ENCODE data around the gene PIKFYVE.

The PIKFYVE gene

DNA sequence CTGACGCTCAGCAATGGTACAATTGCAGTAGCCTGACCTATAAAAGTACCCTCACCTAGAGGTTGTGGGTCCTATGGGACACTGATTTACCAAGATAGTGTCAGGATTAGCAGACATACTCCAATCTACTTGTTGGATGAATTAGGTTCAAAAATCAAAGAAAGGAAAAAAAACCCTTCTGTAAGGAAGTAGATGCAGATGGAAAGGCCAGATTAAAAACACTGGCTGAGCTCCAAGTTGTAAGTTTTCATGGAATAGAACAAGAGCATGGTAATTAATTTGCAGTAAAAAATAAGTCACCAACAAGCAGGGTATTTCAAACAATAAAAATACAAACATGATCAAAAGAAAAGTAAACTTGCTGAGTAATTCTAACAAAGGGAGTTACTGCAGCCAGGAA is 37.6 kb upstream of the PIKFYVE start:
- no peak for TF ChIP-seq TAF1 (IDR thresholded peaks at IDR 0.05; ENCODE audit: low read depth)
- no peak for TF ChIP-seq EGR1 (IDR thresholded peaks at IDR 0.05)
- TF ChIP-seq, protein P1, sequence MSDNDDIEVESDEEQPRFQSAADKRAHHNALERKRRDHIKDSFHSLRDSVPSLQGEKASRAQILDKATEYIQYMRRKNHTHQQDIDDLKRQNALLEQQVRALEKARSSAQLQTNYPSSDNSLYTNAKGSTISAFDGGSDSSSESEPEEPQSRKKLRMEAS (IDR thresholded peaks at IDR 0.05) = no peak
- no peak for TF ChIP-seq CEBPB (IDR thresholded peaks at IDR 0.05)
- no peak for TF ChIP-seq TEAD4 (IDR thresholded peaks at IDR 0.05)
- no peak for TF ChIP-seq EP300 (IDR thresholded peaks at IDR 0.05; ENCODE audit: borderline replicate concordance)

DNA sequence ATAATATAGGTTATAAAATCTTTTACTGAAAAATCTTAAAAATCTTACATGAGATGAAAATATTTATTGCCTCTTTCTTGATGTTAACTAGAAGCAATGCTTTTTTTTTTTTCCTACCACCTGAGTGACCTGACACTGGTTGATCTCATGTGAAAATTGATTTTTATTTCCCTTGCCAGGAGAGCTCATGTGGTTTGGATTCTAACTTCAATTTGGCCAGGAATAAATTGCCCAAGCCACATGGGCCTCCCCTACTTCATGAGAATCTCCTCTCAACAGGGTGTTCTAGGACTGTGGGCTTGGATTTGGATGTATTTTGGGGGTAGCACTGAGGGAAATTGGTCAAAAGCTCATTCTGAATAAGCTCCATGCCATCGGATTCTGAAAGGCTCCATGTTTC is 31.3 kb upstream of the PIKFYVE start:
- TF ChIP-seq, protein P2, sequence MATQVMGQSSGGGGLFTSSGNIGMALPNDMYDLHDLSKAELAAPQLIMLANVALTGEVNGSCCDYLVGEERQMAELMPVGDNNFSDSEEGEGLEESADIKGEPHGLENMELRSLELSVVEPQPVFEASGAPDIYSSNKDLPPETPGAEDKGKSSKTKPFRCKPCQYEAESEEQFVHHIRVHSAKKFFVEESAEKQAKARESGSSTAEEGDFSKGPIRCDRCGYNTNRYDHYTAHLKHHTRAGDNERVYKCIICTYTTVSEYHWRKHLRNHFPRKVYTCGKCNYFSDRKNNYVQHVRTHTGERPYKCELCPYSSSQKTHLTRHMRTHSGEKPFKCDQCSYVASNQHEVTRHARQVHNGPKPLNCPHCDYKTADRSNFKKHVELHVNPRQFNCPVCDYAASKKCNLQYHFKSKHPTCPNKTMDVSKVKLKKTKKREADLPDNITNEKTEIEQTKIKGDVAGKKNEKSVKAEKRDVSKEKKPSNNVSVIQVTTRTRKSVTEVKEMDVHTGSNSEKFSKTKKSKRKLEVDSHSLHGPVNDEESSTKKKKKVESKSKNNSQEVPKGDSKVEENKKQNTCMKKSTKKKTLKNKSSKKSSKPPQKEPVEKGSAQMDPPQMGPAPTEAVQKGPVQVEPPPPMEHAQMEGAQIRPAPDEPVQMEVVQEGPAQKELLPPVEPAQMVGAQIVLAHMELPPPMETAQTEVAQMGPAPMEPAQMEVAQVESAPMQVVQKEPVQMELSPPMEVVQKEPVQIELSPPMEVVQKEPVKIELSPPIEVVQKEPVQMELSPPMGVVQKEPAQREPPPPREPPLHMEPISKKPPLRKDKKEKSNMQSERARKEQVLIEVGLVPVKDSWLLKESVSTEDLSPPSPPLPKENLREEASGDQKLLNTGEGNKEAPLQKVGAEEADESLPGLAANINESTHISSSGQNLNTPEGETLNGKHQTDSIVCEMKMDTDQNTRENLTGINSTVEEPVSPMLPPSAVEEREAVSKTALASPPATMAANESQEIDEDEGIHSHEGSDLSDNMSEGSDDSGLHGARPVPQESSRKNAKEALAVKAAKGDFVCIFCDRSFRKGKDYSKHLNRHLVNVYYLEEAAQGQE (IDR thresholded peaks at IDR 0.05; ENCODE audit: low read depth) = no peak
- TF ChIP-seq, protein P1 (IDR thresholded peaks at IDR 0.05) = no peak
- no peak for TF ChIP-seq EGR1 (IDR thresholded peaks at IDR 0.05)
- TF ChIP-seq EP300 (IDR thresholded peaks at IDR 0.05; ENCODE audit: borderline replicate concordance) = no peak
- no peak for TF ChIP-seq USF1 (IDR thresholded peaks at IDR 0.05)
- no peak for TF ChIP-seq RAD21 (IDR thresholded peaks at IDR 0.05; ENCODE audit: low read depth)
- no peak for TF ChIP-seq NFIC (IDR thresholded peaks at IDR 0.05)
- TF ChIP-seq FOXM1 (IDR thresholded peaks at IDR 0.05; ENCODE audit: borderline replicate concordance, low read depth) = no peak
- TF ChIP-seq ZBTB7A (IDR thresholded peaks at IDR 0.05; ENCODE audit: low read depth) = no peak
- TF ChIP-seq TAF1 (IDR thresholded peaks at IDR 0.05; ENCODE audit: low read depth) = no peak
- TF ChIP-seq TEAD4 (IDR thresholded peaks at IDR 0.05) = no peak
- TF ChIP-seq CEBPB (IDR thresholded peaks at IDR 0.05) = no peak
- no peak for TF ChIP-seq CREB1 (IDR thresholded peaks at IDR 0.05; ENCODE audit: low read depth)
- no peak for TF ChIP-seq YY1 (IDR thresholded peaks at IDR 0.05; ENCODE audit: low read depth)
- TF ChIP-seq TCF12 (IDR thresholded peaks at IDR 0.05; ENCODE audit: low read depth) = no peak

- TF ChIP-seq, protein P1 (IDR thresholded peaks at IDR 0.05) = no peak
- TF ChIP-seq ZBTB7A (IDR thresholded peaks at IDR 0.05; ENCODE audit: low read depth) (no peak), EP300 (IDR thresholded peaks at IDR 0.05; ENCODE audit: borderline replicate concordance) (no peak), CREB1 (IDR thresholded peaks at IDR 0.05; ENCODE audit: low read depth) (no peak), CEBPB (IDR thresholded peaks at IDR 0.05) (no peak), USF1 (IDR thresholded peaks at IDR 0.05) (no peak), TEAD4 (IDR thresholded peaks at IDR 0.05) (no peak), TCF12 (IDR thresholded peaks at IDR 0.05; ENCODE audit: low read depth) (no peak), YY1 (IDR thresholded peaks at IDR 0.05; ENCODE audit: low read depth) (no peak), FOXM1 (IDR thresholded peaks at IDR 0.05; ENCODE audit: borderline replicate concordance, low read depth) (no peak), TAF1 (IDR thresholded peaks at IDR 0.05; ENCODE audit: low read depth) (no peak), NFIC (IDR thresholded peaks at IDR 0.05) (no peak), EGR1 (IDR thresholded peaks at IDR 0.05) (no peak), RAD21 (IDR thresholded peaks at IDR 0.05; ENCODE audit: low read depth) (no peak)
- TF ChIP-seq, protein P2 (IDR thresholded peaks at IDR 0.05; ENCODE audit: low read depth) = no peak
These were observed 30.2 kb upstream of the PIKFYVE start for GRCh38 chr2:208235860-208236259.

GRCh38 chr2:208239770-208240493 is 26.1 kb upstream of the PIKFYVE start:
- TF ChIP-seq CREB1 (IDR thresholded peaks at IDR 0.05; ENCODE audit: low read depth) (no peak), YY1 (IDR thresholded peaks at IDR 0.05; ENCODE audit: low read depth) (no peak), TAF1 (IDR thresholded peaks at IDR 0.05; ENCODE audit: low read depth) (no peak), TEAD4 (IDR thresholded peaks at IDR 0.05) (no peak), RAD21 (IDR thresholded peaks at IDR 0.05; ENCODE audit: low read depth) (no peak), ZBTB7A (IDR thresholded peaks at IDR 0.05; ENCODE audit: low read depth) (no peak), NFIC (IDR thresholded peaks at IDR 0.05) (no peak), EGR1 (IDR thresholded peaks at IDR 0.05) (no peak), EP300 (IDR thresholded peaks at IDR 0.05; ENCODE audit: borderline replicate concordance) (no peak), FOXM1 (IDR thresholded peaks at IDR 0.05; ENCODE audit: borderline replicate concordance, low read depth) (no peak), TCF12 (IDR thresholded peaks at IDR 0.05; ENCODE audit: low read depth) (no peak), CEBPB (IDR thresholded peaks at IDR 0.05) (no peak), USF1 (IDR thresholded peaks at IDR 0.05) (no peak)
- TF ChIP-seq, protein P1 (IDR thresholded peaks at IDR 0.05) = no peak
- TF ChIP-seq, protein P2 (IDR thresholded peaks at IDR 0.05; ENCODE audit: low read depth) = no peak

All from Ishikawa (cell line).